Sigmoid colon (tissue), 4 donors: ENCODE measurements around the gene LMF1.

Experiments used
- CTCF ChIP-seq, 4 experiments: fragments of 450-650 bp in 3 of 4; fragments of 200-600 bp in 1 of 4; IDR thresholded peaks; one replicate each; pipeline ENCODE4 v1.5.1; 2016 to 2019; ENCODE audit warnings: antibody characterized with exemption in 4 of 4, mild to moderate bottlenecking in 3 of 4, moderate library complexity in 2 of 4
- EP300 ChIP-seq, 4 donors: sonication (generic); formaldehyde crosslinking; IDR thresholded peaks; one replicate each; pipeline ENCODE4 v1.6.1; 2017; ENCODE audit warnings: antibody characterized with exemption in 4 of 4
- POLR2A ChIP-seq, 2 donors: fragments of 450-650 bp; IDR thresholded peaks; one replicate each; pipeline ENCODE4 v1.6.1; 2016; ENCODE audit warnings: antibody characterized with exemption in 2 of 2, mild to moderate bottlenecking in 2 of 2, moderate library complexity in 2 of 2

DNA sequence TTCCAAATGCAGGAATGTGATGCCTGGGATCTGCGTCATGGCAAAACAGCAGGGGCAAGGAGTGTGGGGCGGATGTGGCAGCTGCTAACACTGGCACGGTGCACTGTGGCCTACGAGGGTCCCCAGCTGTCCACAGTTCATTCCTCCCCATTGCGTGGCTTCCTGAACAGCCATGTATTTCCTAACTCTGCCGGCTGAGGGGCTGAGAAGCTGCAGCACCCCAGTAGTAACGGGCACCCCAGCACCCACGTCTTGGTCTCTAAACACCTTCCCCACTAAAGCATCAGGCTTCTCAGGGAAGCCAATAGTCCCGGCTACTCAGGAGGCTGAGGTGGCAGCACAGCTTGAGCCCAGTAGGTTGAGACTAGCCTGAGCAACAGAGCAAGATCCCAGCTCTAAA is 47.6 kb downstream of the LMF1 start:
- no peak for TF ChIP-seq CTCF (IDR thresholded peaks at IDR 0.05)
- no peak for TF ChIP-seq POLR2A (IDR thresholded peaks at IDR 0.05)
- no peak for TF ChIP-seq EP300 (IDR thresholded peaks at IDR 0.05)
